B cell (primary cell): ENCODE results near the gene CADM2.

ENCODE experiments used
- CTCF ChIP-seq: fragments of 200-600 bp; IDR thresholded peaks from one replicate; pipeline ENCODE4 v1.8.0; 2022; ENCODE audit warnings: antibody characterized with exemption, mild to moderate bottlenecking
- EZH2 ChIP-seq: IDR thresholded peaks from 2 replicates; pipeline ENCODE4 v1.6.1; 2012; ENCODE audit warnings: borderline replicate concordance, low read depth, mild to moderate bottlenecking, moderate library complexity, low read length; ENCODE audit not compliant: insufficient read depth, poor library complexity, severe bottlenecking

DNA sequence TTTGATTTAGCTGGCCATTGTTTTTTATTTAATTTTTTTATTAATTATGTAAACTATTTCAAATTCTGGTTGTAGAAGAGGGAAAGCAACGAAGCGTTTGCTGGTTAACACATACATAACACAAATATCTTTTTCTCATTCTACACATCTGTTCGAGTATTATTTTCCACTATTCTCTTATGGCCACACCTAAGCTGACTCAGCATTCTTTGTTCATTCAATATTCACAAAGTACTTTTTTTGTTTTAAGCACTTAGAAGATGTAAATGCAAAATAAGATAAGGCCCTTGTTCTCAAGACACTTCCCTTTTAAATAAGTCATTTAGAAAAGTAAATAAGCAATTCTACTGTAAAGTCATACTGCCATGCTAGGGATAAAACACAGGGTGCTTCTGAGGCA lies 45.4 kb downstream of the CADM2 start:
- TF ChIP-seq EZH2 (no peak), CTCF (no peak)
